Measurements from ENCODE around the gene MCC.

- TF ChIP-seq CTCF (IDR thresholded peaks at IDR 0.05 in 4 of 5, conservative IDR thresholded peaks at IDR 0.05 in 1 of 5) (no peak), POLR2A (IDR thresholded peaks at IDR 0.05) (no peak)
These were observed 288.9 kb downstream of the MCC start for GRCh38 chr5:113199122-113199905.
